ENCODE results near the gene MTHFD2L. TPM values are rescaled to one million over a fixed set of nuclear protein-coding genes. Genes with fewer than 3 reads are reported as not detected.

Gene MTHFD2L
- total and polyA plus RNA-seq, 2 donors from 2014 or later = 12.3 to 16.3 TPM

- DNase-seq = no peak
- no peak for TF ChIP-seq CTCF (IDR thresholded peaks at IDR 0.05; ENCODE audit: borderline replicate concordance, extremely low read depth, insufficient read depth)
- no peak overlapping the region for H3K4me3 ChIP-seq (ENCODE audit: low read length in 3 of 3)
- H3K9ac ChIP-seq (ENCODE audit: low read length in 3 of 3) = no peak overlapping the region
- intact Hi-C loops (cut with DNase I) = no loop called here
- no peaks in the 10 kb centered on the region for H3K27me3 ChIP-seq (ENCODE audit: control insufficient read depth, insufficient read depth, low read length)
- FAIRE-seq = no peak
- H3K9me3 ChIP-seq (ENCODE audit: control insufficient read depth in 2 of 3, insufficient read depth in 1 of 3, low read length in 3 of 3) = no peaks in the 10 kb centered on the region
- no peaks in the 10 kb centered on the region for H3K36me3 ChIP-seq (ENCODE audit: control insufficient read depth in 2 of 3, insufficient read depth in 3 of 3, low read length in 3 of 3)
- no peaks in the 10 kb centered on the region for H3K4me1 ChIP-seq (ENCODE audit: control insufficient read depth in 2 of 3, insufficient read depth in 2 of 3, low read depth in 1 of 3, low read length in 3 of 3)
- H3K27ac ChIP-seq (ENCODE audit: low read depth in 2 of 2, low read length in 2 of 2) = no peak overlapping the region
These were observed 110.7 kb downstream of the MTHFD2L start for GRCh38 chr4:74268643-74269042.

- DNase-seq = no peak
- no peaks in the 10 kb centered on the region for H3K27me3 ChIP-seq (ENCODE audit: control insufficient read depth, insufficient read depth, low read length)
- intact Hi-C loops (cut with DNase I) = no loop called here
These were observed 120.6 kb downstream of the MTHFD2L start for GRCh38 chr4:74278490-74278889.

GRCh38 chr4:74279716-74280115, 121.8 kb downstream of the MTHFD2L start:
- TF ChIP-seq CTCF (IDR thresholded peaks at IDR 0.05; ENCODE audit: borderline replicate concordance, extremely low read depth, insufficient read depth) = no peak
- Histone ChIP-seq H3K4me1 (ENCODE audit: control insufficient read depth in 2 of 3, insufficient read depth in 2 of 3, low read depth in 1 of 3, low read length in 3 of 3) (no peaks in the 10 kb centered on the region), H3K27ac (ENCODE audit: low read depth in 2 of 2, low read length in 2 of 2) (no peak overlapping the region), H3K27me3 (ENCODE audit: control insufficient read depth, insufficient read depth, low read length) (no peaks in the 10 kb centered on the region), H3K9me3 (ENCODE audit: control insufficient read depth in 2 of 3, insufficient read depth in 1 of 3, low read length in 3 of 3) (no peaks in the 10 kb centered on the region), H3K9ac (ENCODE audit: low read length in 3 of 3) (no peak overlapping the region), H3K36me3 (ENCODE audit: control insufficient read depth in 2 of 3, insufficient read depth in 3 of 3, low read length in 3 of 3) (peaks cover 0 to 2% (median 0%) of the 10 kb centered on the region in 3 donors), H3K4me3 (ENCODE audit: low read length in 3 of 3) (no peak overlapping the region)
- DNase-seq = no peak
- intact Hi-C loops (cut with DNase I) = no loop called here
- FAIRE-seq = no peak

More at GRCh38 chr4:74278490-74278889, 120.6 kb downstream of the MTHFD2L start:
- H3K9me3 ChIP-seq (ENCODE audit: control insufficient read depth in 2 of 3, insufficient read depth in 1 of 3, low read length in 3 of 3) = no peaks in the 10 kb centered on the region
- H3K4me3 ChIP-seq (ENCODE audit: low read length in 3 of 3) = no peak overlapping the region
- TF ChIP-seq CTCF (IDR thresholded peaks at IDR 0.05; ENCODE audit: borderline replicate concordance, extremely low read depth, insufficient read depth) = no peak
- no peak for FAIRE-seq
- H3K27ac ChIP-seq (ENCODE audit: low read depth in 2 of 2, low read length in 2 of 2) = no peak overlapping the region
- H3K36me3 ChIP-seq (ENCODE audit: control insufficient read depth in 2 of 3, insufficient read depth in 3 of 3, low read length in 3 of 3) = peaks cover 0 to 2% (median 0%) of the 10 kb centered on the region in 3 donors
- H3K9ac ChIP-seq (ENCODE audit: low read length in 3 of 3) = no peak overlapping the region
- H3K4me1 ChIP-seq (ENCODE audit: control insufficient read depth in 2 of 3, insufficient read depth in 2 of 3, low read depth in 1 of 3, low read length in 3 of 3) = no peaks in the 10 kb centered on the region

- Histone ChIP-seq H3K27ac (ENCODE audit: low read depth in 2 of 2, low read length in 2 of 2) (no peak overlapping the region), H3K36me3 (ENCODE audit: control insufficient read depth in 2 of 3, insufficient read depth in 3 of 3, low read length in 3 of 3) (peaks cover 0 to 2% (median 0%) of the 10 kb centered on the region in 3 donors), H3K4me3 (ENCODE audit: low read length in 3 of 3) (no peak overlapping the region), H3K27me3 (ENCODE audit: control insufficient read depth, insufficient read depth, low read length) (no peaks in the 10 kb centered on the region), H3K4me1 (ENCODE audit: control insufficient read depth in 2 of 3, insufficient read depth in 2 of 3, low read depth in 1 of 3, low read length in 3 of 3) (no peaks in the 10 kb centered on the region), H3K9me3 (ENCODE audit: control insufficient read depth in 2 of 3, insufficient read depth in 1 of 3, low read length in 3 of 3) (no peaks in the 10 kb centered on the region), H3K9ac (ENCODE audit: low read length in 3 of 3) (no peak overlapping the region)
- no peak for FAIRE-seq
- no peak for TF ChIP-seq CTCF (IDR thresholded peaks at IDR 0.05; ENCODE audit: borderline replicate concordance, extremely low read depth, insufficient read depth)
- intact Hi-C loops (cut with DNase I) = no loop called here
- DNase-seq = no peak
These were observed 125.0 kb downstream of the MTHFD2L start for GRCh38 chr4:74282926-74283325.

Measured in kidney (tissue), 14 donors.